Urinary bladder (tissue), 4 donors: ENCODE data around the gene RNASEH2A. TPM values are rescaled to one million over a fixed set of nuclear protein-coding genes. Genes with fewer than 3 reads are reported as not detected.

Experiments used
- DNase-seq: peaks from one replicate; pipeline ENCODE4 v3.0.0-alpha.2; 2015; ENCODE audit errors: extremely low spot score
- H3K27ac ChIP-seq: one replicate; pipeline ENCODE4 v1.5.1; 2013; ENCODE audit warnings: low read depth, mild to moderate bottlenecking, moderate library complexity
- H3K36me3 ChIP-seq: one replicate; pipeline ENCODE4 v1.6.1; 2013; ENCODE audit warnings: mild to moderate bottlenecking, moderate library complexity; ENCODE audit not compliant: insufficient read depth
- H3K4me1 ChIP-seq: one replicate; pipeline ENCODE4 v1.6.1; 2013; ENCODE audit warnings: mild to moderate bottlenecking, moderate library complexity; ENCODE audit not compliant: insufficient read depth
- H3K4me3 ChIP-seq: one replicate; pipeline ENCODE4 v1.5.1; 2013; ENCODE audit warnings: low read depth, low read length
- WGBS: extraction: QIAGEN DNeasy Blood & Tissue Kit; methylation state at CpG from one replicate; pipeline ENCODE4 v1.1.7; 2013; 5-methylcytosine and 5-hydroxymethylcytosine counted together
- polyA plus RNA-seq: library from polyadenylated mRNA; stranded (reverse); fragments of 200-250 nt; gene quantifications from one replicate; pipeline ENCODE4 v1.2.3, GENCODE V29; 2013
- small RNA-seq: library from RNA; depleted of rRNA; stranded (forward); fragments of <200 nt; gene quantifications from one replicate; pipeline ENCODE3, GENCODE V24; 2014
- total RNA-seq: library from RNA; depleted of rRNA; stranded (reverse); fragments of >200 nt; gene quantifications from one replicate; pipeline ENCODE4 v1.2.3, GENCODE V29; 2014
- donor health status: healthy with polysubstance abuse.
- donor health status: healthy.

The RNASEH2A gene
- total and polyA plus RNA-seq, 2 donors: 9.5 to 12.8 TPM

- WGBS: 58% methylated on average over 7 of the region's 7 CpGs
- Histone ChIP-seq H3K4me3 (no peak overlapping the region), H3K36me3 (no peaks in the 10 kb centered on the region), H3K4me1 (no peaks in the 10 kb centered on the region), H3K27ac (no peak overlapping the region)
- DNase-seq: no peak
Measured at GRCh38 chr19:12859546-12859945, 53.2 kb downstream of the RNASEH2A start.

Small RNA genes within 50 kb of the gene (small RNA-seq; reads per million reads assigned to genes)
- gene MIR5684: not detected
- gene MIR6794: not detected

Other genes with a start within 250 kb of the RNASEH2A start
- gene ZNF490, start 195.8 kb upstream of the RNASEH2A start, total RNA-seq: 9.0 TPM
- gene ZNF490, start 195.8 kb upstream of the RNASEH2A start, polyA plus RNA-seq: 1.0 TPM
- gene ZNF791, start 195.7 kb upstream of the RNASEH2A start, total RNA-seq: 38.3 TPM
- gene ZNF791, start 195.7 kb upstream of the RNASEH2A start, polyA plus RNA-seq: 12.0 TPM
- 31.1 TPM for gene MAN2B1, start 139.8 kb upstream of the RNASEH2A start, total RNA-seq
- gene MAN2B1, start 139.8 kb upstream of the RNASEH2A start, polyA plus RNA-seq: 60.0 TPM
- 5.1 TPM for gene WDR83, start 139.8 kb upstream of the RNASEH2A start, total RNA-seq
- gene WDR83, start 139.8 kb upstream of the RNASEH2A start, polyA plus RNA-seq: 17.5 TPM
- 29.9 TPM for gene DHPS, start 124.7 kb upstream of the RNASEH2A start, total RNA-seq
- 99.0 TPM for gene DHPS, start 124.7 kb upstream of the RNASEH2A start, polyA plus RNA-seq
- gene GNG14, start 118.6 kb upstream of the RNASEH2A start, total RNA-seq: not detected
- gene GNG14, start 118.6 kb upstream of the RNASEH2A start, polyA plus RNA-seq: not detected
- 2.6 TPM for gene FBXW9, start 110.0 kb upstream of the RNASEH2A start, total RNA-seq
- gene FBXW9, start 110.0 kb upstream of the RNASEH2A start, polyA plus RNA-seq: 8.9 TPM
- gene TNPO2, start 82.7 kb upstream of the RNASEH2A start, total RNA-seq: 35.4 TPM
- 50.7 TPM for gene TNPO2, start 82.7 kb upstream of the RNASEH2A start, polyA plus RNA-seq
- 59.5 TPM for gene TRIR, start 71.9 kb upstream of the RNASEH2A start, total RNA-seq
- 285 TPM for gene TRIR, start 71.9 kb upstream of the RNASEH2A start, polyA plus RNA-seq
- gene GET3, start 69.1 kb upstream of the RNASEH2A start, total RNA-seq: 22.7 TPM
- 84.4 TPM for gene GET3, start 69.1 kb upstream of the RNASEH2A start, polyA plus RNA-seq
- gene BEST2, start 54.8 kb upstream of the RNASEH2A start, total RNA-seq: not detected
- gene BEST2, start 54.8 kb upstream of the RNASEH2A start, polyA plus RNA-seq: not detected
- 30.2 TPM for gene HOOK2, start 31.0 kb upstream of the RNASEH2A start, total RNA-seq
- gene HOOK2, start 31.0 kb upstream of the RNASEH2A start, polyA plus RNA-seq: 28.4 TPM
- 107 TPM for gene JUNB, start 15.1 kb upstream of the RNASEH2A start, total RNA-seq
- gene JUNB, start 15.1 kb upstream of the RNASEH2A start, polyA plus RNA-seq: 545 TPM
- gene PRDX2, start 4.8 kb upstream of the RNASEH2A start, total RNA-seq: 74.2 TPM
- gene PRDX2, start 4.8 kb upstream of the RNASEH2A start, polyA plus RNA-seq: 245 TPM
- gene THSD8, start 4.5 kb upstream of the RNASEH2A start, total RNA-seq: not detected
- not detected for gene THSD8, start 4.5 kb upstream of the RNASEH2A start, polyA plus RNA-seq
- gene RTBDN, start 28.0 kb downstream of the RNASEH2A start, total RNA-seq: not detected
- 0.65 TPM for gene RTBDN, start 28.0 kb downstream of the RNASEH2A start, polyA plus RNA-seq
- gene MAST1, start 31.9 kb downstream of the RNASEH2A start, total RNA-seq: 0.74 TPM
- gene MAST1, start 31.9 kb downstream of the RNASEH2A start, polyA plus RNA-seq: 1.1 TPM
- gene DNASE2, start 74.9 kb downstream of the RNASEH2A start, total RNA-seq: 10.6 TPM
- 58.9 TPM for gene DNASE2, start 74.9 kb downstream of the RNASEH2A start, polyA plus RNA-seq
- gene KLF1, start 80.6 kb downstream of the RNASEH2A start, total RNA-seq: 0.26 TPM
- gene KLF1, start 80.6 kb downstream of the RNASEH2A start, polyA plus RNA-seq: 0.08 TPM
- gene GCDH, start 84.6 kb downstream of the RNASEH2A start, total RNA-seq: 13.8 TPM
- 54.5 TPM for gene GCDH, start 84.6 kb downstream of the RNASEH2A start, polyA plus RNA-seq
- gene SYCE2, start 112.7 kb downstream of the RNASEH2A start, total RNA-seq: 0.85 TPM
- gene SYCE2, start 112.7 kb downstream of the RNASEH2A start, polyA plus RNA-seq: 0.10 TPM
- gene FARSA, start 127.1 kb downstream of the RNASEH2A start, total RNA-seq: 27.2 TPM
- 51.3 TPM for gene FARSA, start 127.1 kb downstream of the RNASEH2A start, polyA plus RNA-seq
- gene CALR, start 132.0 kb downstream of the RNASEH2A start, total RNA-seq: 350 TPM
- 366 TPM for gene CALR, start 132.0 kb downstream of the RNASEH2A start, polyA plus RNA-seq
- 29.5 TPM for gene RAD23A, start 139.3 kb downstream of the RNASEH2A start, total RNA-seq
- gene RAD23A, start 139.3 kb downstream of the RNASEH2A start, polyA plus RNA-seq: 129 TPM
- gene GADD45GIP1, start 150.6 kb downstream of the RNASEH2A start, total RNA-seq: 7.3 TPM
- gene GADD45GIP1, start 150.6 kb downstream of the RNASEH2A start, polyA plus RNA-seq: 45.9 TPM
- gene DAND5, start 163.0 kb downstream of the RNASEH2A start, total RNA-seq: not detected
- not detected for gene DAND5, start 163.0 kb downstream of the RNASEH2A start, polyA plus RNA-seq
- 83.5 TPM for gene NFIX, start 188.9 kb downstream of the RNASEH2A start, total RNA-seq
- gene NFIX, start 188.9 kb downstream of the RNASEH2A start, polyA plus RNA-seq: 88.6 TPM